Measurements from ENCODE around the gene ANKRD31.
"Not testable (repeated sequence)": the region's sequence is repeated elsewhere in the genome, so short reads cannot be mapped to it uniquely, and the experiment has no call there.

The ANKRD31 gene

DNA sequence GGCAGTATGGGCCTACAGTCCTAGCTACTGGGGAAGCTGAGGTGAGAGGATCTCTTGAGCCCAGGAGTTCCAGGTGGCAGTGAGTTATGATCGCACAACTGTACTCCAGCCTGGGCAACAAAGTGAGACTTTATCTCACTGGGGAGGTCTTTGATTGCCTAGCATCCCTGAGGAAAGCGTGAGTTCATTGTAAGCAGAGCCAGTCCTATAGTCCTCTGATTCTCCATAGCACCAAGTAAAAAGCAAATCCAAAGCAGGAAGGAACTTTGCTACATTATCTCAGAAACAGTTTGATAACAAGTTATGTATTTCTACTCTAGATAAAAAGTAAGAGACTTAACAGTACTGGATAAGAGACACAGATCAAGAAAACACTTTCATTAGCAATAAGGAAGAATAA lies 37.6 kb downstream of the ANKRD31 start:
- DNase-seq (ENCODE audit: low spot score in 2 of 2) (no peak), ATAC-seq (ENCODE audit: low read depth) (no peak)
- Mint-ChIP-seq H3K27me3 (no peaks in the 10 kb centered on the region), H3K27ac (no peak overlapping the region), H3K4me3 (no peak overlapping the region), H3K9me3 (no peaks in the 10 kb centered on the region), H3K4me1 (no peaks in the 10 kb centered on the region), H3K36me3 (no peaks in the 10 kb centered on the region)

DNA sequence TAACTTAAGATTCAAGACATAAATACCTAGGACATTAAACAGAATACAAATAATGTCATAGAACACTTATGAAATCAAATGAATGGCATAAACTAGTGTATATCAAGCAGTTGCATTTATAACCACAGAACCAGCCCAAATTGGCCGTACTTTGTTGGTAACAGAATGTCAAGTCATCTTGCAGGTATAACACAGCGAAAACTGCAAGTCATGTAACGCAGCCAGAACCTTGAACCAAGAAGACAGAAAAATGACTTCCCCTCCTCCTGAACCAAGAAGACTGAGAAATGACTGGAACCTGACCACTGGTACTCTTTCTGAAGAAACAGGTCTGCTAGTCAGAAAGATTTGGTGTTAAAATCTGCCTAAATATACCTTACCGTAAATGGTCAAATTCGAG lies 38.9 kb downstream of the ANKRD31 start:
- Mint-ChIP-seq H3K27ac (no peak overlapping the region), H3K27me3 (no peaks in the 10 kb centered on the region), H3K4me3 (no peak overlapping the region), H3K4me1 (no peaks in the 10 kb centered on the region), H3K36me3 (no peaks in the 10 kb centered on the region), H3K9me3 (no peaks in the 10 kb centered on the region)
- ATAC-seq (ENCODE audit: low read depth), result no peak
- no peak for DNase-seq (ENCODE audit: low spot score in 2 of 2)

DNA sequence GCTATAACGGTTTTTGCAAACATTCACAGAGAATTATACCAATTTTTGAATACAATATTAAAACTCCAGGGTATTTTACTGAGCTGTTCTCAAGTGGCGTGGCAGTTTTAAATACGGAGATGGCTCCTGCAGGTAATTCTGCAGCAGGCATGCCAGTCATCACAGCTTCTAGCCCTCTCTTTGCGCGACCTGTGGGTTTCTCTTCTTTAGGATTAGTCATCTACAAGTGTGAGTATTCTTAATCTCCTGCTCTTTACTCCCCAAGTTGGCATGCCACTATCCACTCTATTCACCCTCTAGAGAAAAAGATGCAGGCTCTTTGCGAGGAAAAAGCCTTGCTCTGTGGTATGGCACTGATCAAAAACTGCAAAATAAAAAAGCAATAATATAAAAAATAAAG lies 43.9 kb downstream of the ANKRD31 start:
- no peak for DNase-seq (ENCODE audit: low spot score in 2 of 2)
- Mint-ChIP-seq H3K4me3 (no peak overlapping the region), H3K4me1 (no peaks in the 10 kb centered on the region), H3K36me3 (no peaks in the 10 kb centered on the region), H3K27ac (no peak overlapping the region), H3K9me3 (no peaks in the 10 kb centered on the region), H3K27me3 (no peaks in the 10 kb centered on the region)
- no peak for ATAC-seq (ENCODE audit: low read depth)

DNA sequence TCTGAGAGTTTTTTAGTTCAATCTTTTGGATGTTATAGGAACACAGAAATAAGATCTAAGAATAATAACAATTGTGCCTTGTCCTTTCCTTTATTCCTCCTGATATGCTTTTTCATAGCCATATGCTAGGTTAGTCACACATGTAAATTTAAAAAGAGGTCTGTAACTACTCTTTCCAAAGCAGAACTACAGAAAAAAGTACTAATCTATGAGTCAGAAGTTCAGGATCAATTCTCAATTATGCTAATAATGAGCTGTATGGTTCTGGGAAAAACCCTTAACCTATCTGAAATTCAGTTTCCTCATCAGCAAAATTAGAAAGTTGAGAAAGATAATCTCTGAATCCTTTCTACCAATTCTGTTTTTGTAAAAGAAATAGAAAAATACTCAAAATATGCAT lies 44.4 kb downstream of the ANKRD31 start:
- H3K4me3 Mint-ChIP-seq, result no peak overlapping the region
- DNase-seq (ENCODE audit: low spot score in 2 of 2) (no peak), ATAC-seq (ENCODE audit: low read depth) (no peak)
- no peaks in the 10 kb centered on the region for H3K27me3 Mint-ChIP-seq
- H3K36me3 Mint-ChIP-seq, result no peaks in the 10 kb centered on the region
- no peak overlapping the region for H3K27ac Mint-ChIP-seq
- no peaks in the 10 kb centered on the region for H3K9me3 Mint-ChIP-seq
- no peaks in the 10 kb centered on the region for H3K4me1 Mint-ChIP-seq

DNA sequence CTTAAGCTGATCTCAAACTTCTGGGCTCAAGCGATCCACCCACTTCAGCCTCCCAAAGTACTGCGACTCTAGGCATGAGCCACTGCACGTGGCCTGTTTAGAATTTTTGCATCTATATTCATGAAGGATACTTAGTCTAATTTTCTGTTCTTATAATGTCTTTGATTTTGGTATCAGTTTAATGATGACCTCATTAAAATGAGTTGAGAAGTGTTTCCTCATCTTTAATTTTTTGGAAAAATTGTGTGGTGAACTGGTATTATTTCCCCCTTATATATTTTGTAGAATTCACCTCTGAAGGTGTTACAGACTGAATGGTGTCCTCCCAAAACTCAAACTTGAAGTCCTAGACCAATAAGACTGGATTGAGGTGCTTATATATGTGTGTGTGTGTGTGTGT lies 46.5 kb downstream of the ANKRD31 start:
- no peak overlapping the region for H3K4me3 Mint-ChIP-seq
- no peaks in the 10 kb centered on the region for H3K36me3 Mint-ChIP-seq
- DNase-seq (ENCODE audit: low spot score in 2 of 2) (no peak), ATAC-seq (ENCODE audit: low read depth) (no peak)
- H3K9me3 Mint-ChIP-seq, result no peaks in the 10 kb centered on the region
- no peak overlapping the region for H3K27ac Mint-ChIP-seq
- H3K27me3 Mint-ChIP-seq, result no peaks in the 10 kb centered on the region
- H3K4me1 Mint-ChIP-seq, result no peaks in the 10 kb centered on the region

DNA sequence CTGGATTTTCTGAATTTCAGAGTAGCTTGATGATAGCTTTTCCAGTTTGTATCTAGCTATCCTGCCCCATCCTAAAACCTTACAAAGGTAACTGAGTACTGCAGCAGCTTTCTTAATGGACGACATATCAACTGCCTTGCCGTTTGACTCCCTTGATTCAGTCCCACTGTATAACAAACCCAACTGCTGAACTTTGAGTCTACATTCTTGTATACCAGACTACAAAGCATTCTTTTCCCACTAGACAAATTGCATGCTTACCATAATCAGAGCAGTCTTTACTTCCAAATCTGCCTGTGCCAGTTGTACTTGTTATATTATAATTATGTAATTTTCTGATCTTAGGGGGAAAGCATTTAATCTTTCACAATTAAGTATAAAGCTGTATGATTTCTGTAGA lies 47.3 kb downstream of the ANKRD31 start:
- no peak overlapping the region for H3K4me3 Mint-ChIP-seq
- DNase-seq (ENCODE audit: low spot score in 2 of 2), result no peak
- H3K9me3 Mint-ChIP-seq, result peaks cover 1% of the 10 kb centered on the region
- no peak overlapping the region for H3K27ac Mint-ChIP-seq
- no peaks in the 10 kb centered on the region for H3K4me1 Mint-ChIP-seq
- no peaks in the 10 kb centered on the region for H3K27me3 Mint-ChIP-seq
- no peaks in the 10 kb centered on the region for H3K36me3 Mint-ChIP-seq
- no peak for ATAC-seq (ENCODE audit: low read depth)

DNA sequence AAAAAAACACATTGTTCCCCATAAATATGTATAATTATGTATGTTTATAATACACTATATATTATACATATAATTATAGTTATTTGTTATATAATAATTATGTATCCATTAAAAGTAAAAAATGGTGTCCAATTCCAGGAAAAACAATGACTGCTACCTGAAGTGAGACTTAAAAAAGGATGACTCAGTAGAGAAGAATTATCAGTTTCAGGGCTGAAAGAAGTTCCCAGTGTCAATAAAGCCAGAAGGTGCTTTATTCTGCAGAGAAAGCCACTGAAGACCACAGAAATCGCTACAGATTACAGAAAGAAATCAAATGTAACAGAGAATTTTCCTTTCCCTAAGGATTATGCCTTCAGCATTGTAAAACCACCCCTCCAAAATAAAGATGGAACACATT lies 50.9 kb downstream of the ANKRD31 start:
- Mint-ChIP-seq H3K9me3 (peaks cover 3% of the 10 kb centered on the region), H3K27ac (no peak overlapping the region), H3K36me3 (peaks cover 2% of the 10 kb centered on the region), H3K4me1 (no peaks in the 10 kb centered on the region), H3K4me3 (no peak overlapping the region), H3K27me3 (peaks cover 2% of the 10 kb centered on the region)
- ATAC-seq (ENCODE audit: low read depth) (no peak), DNase-seq (ENCODE audit: low spot score in 2 of 2) (no peak)

DNA sequence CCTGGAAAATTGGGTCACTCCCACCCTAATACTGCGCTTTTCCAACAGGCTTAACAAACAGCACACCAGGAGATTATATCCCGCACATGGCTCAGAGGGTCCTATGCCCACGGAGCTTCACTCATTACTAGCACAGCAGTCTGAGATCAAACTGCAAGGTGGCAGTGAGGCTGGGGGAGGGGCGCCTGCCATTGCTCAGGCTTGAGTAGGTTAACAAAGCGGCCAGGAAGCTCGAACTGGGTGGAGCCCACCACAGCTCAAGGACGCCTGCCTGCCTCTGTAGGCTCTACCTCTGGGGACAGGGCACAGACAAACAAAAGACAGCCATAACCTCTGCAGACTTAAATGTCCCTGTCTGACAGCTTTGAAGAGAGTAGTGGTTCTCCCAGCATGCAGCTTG lies 60.7 kb downstream of the ANKRD31 start:
- not testable (repeated sequence) for H3K27me3 Mint-ChIP-seq; H3K9me3 Mint-ChIP-seq; ATAC-seq (ENCODE audit: low read depth)

DNA sequence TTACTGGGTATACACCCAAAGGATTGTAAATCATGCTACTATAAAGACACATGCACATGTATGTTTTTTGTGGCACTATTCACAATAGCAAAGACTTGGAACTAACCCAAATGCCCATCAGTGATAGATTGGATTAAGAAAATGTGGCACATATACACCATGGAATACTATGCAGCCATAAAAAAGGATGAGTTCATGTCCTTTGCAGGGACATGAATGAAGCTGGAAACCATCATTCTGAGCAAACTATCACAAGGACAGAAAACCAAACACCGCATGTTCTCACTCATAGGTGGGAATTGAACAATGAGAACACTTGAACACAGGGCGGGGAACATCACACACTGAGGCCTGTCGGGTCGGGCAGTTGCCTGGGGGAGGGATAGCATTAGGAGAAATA lies 61.8 kb downstream of the ANKRD31 start:
- not testable (repeated sequence) for H3K36me3 Mint-ChIP-seq; ATAC-seq (ENCODE audit: low read depth); H3K27me3 Mint-ChIP-seq

More for the DNA sequence above, 60.7 kb downstream of the ANKRD31 start:
- not testable (repeated sequence) for DNase-seq (ENCODE audit: low spot score in 2 of 2); H3K36me3 Mint-ChIP-seq; H3K4me3 Mint-ChIP-seq; H3K4me1 Mint-ChIP-seq; H3K27ac Mint-ChIP-seq

DNA sequence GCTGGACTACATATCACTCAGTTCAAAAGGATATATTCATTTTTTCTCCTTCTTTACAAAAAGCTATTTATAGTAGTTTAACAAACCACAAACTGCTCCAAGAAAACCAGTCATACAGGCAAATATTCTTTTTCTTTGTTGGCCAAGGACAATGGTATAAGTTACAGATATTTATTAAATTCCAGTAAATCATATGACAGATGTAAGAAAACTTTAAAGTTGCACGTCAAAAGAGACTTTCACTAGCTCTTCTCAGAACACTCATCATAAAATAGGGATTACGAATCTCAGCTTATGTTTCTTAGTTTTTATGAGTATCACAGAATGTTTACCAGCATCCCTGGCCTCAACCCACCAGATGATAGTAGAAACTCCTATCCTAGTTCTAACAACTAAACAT lies 67.2 kb downstream of the ANKRD31 start:
- Mint-ChIP-seq H3K36me3 (peaks cover 2% of the 10 kb centered on the region), H3K27me3 (no peaks in the 10 kb centered on the region), H3K27ac (no peak overlapping the region), H3K4me1 (no peaks in the 10 kb centered on the region), H3K9me3 (peaks cover 3% of the 10 kb centered on the region), H3K4me3 (no peak overlapping the region)
- no peak for ATAC-seq (ENCODE audit: low read depth)
- no peak for DNase-seq (ENCODE audit: low spot score in 2 of 2)

More for the DNA sequence above, 61.8 kb downstream of the ANKRD31 start:
- H3K27ac Mint-ChIP-seq; H3K4me3 Mint-ChIP-seq; H3K4me1 Mint-ChIP-seq; H3K9me3 Mint-ChIP-seq; DNase-seq (ENCODE audit: low spot score in 2 of 2): not testable (repeated sequence)

DNA sequence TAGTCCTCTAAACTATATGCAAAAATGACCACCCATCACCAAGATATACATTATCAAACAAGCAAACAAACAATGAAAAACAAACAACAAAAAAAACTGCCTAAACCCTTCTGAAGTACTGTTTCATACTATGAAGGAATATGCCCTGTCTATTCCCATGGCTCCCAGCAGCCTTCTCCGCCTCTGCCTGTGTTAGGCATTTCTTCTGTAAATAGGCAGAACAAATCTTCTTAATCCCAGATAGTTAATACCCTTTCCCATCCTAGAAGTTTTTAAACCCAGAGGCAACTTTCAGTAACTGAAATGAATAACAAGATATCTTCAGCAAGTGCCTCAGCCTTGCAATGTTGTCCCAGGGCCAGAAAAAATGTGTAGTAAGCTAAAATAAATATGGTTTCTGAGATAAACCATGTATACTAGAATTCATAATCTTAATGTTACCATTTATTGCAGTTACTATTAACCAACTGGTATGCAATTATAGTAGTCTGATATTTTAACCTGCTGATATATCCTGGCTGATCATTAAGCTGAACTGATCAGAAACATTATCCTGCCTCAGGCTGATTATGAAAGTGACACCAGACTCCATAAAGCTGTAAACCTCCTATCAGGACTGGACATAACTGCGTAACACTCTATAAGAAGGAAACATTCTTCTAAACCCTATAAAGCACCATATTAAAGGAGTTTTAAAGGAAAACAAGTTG lies 68.5 kb downstream of the ANKRD31 start:
- ATAC-seq (ENCODE audit: low read depth) (no peak), DNase-seq (ENCODE audit: low spot score in 2 of 2) (no peak)
- Mint-ChIP-seq H3K27ac (no peak overlapping the region), H3K4me3 (no peak overlapping the region), H3K4me1 (no peaks in the 10 kb centered on the region), H3K9me3 (no peaks in the 10 kb centered on the region), H3K36me3 (peaks cover 2% of the 10 kb centered on the region), H3K27me3 (no peaks in the 10 kb centered on the region)

DNA sequence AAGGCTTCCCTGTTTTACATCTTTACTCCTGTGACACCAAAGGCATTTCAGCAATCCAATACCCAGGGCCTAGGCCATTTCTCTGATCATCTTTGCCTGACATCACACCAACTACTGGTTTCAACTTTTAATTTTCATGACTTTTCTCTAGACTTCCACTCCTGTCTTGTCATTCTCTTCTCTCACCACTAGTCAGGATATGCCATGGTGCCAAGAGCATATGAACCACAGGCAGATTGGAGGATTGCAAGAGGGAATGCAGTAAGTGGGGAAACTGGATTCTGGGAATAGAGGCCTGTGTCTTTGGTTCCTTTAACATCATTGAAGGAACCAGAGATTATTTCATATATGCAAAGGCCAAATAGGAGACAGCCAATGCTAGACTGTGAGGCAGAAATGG lies 69.3 kb downstream of the ANKRD31 start:
- Mint-ChIP-seq H3K4me3 (no peak overlapping the region), H3K27ac (no peak overlapping the region), H3K4me1 (no peaks in the 10 kb centered on the region), H3K36me3 (no peaks in the 10 kb centered on the region), H3K9me3 (no peaks in the 10 kb centered on the region), H3K27me3 (no peaks in the 10 kb centered on the region)
- DNase-seq (ENCODE audit: low spot score in 2 of 2) (no peak), ATAC-seq (ENCODE audit: low read depth) (no peak)

DNA sequence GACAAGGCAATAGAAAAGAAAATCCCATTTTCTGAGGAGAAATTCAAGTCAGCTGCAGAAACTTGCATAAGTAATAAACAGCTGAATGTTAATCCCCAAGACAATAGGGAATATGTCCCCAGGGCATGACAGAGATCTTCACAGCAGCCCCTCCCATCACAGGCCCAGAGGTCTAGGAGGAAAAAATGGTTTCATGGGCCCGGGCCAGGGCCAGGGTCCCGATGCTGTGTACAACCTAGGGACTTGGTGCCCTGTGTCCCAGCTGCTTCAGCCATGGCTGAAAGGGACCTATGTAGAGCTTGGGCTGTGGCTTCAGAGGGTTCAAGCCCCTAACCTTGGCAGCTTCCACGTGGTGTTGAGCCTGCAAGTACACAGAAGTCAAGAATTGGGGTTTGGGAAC lies 75.2 kb downstream of the ANKRD31 start:
- Mint-ChIP-seq H3K9me3 (peaks cover 15% of the 10 kb centered on the region), H3K36me3 (peaks cover 16% of the 10 kb centered on the region)
- ATAC-seq (ENCODE audit: low read depth); H3K4me3 Mint-ChIP-seq; H3K27ac Mint-ChIP-seq; H3K4me1 Mint-ChIP-seq; H3K27me3 Mint-ChIP-seq; DNase-seq (ENCODE audit: low spot score in 2 of 2): not testable (repeated sequence)

DNA sequence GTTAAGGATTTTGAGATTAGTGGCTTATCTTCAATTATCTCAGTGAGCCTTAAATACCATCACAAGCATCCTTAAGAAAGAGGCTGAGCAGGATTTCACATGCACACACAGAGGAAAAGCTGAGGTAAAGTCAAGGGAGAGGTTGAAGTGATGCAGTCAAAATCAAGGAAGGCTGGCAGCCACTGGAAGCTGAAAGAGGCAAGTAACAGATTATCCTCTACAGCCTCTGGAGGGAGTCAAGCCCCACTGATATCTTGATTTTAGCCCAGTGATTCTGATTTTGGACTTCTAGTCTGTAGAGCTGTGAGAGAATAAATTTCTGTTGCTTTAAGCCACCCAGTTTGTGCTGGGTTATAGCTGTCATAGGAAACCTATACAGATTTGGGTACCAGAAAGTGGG lies 80.1 kb downstream of the ANKRD31 start:
- ATAC-seq (ENCODE audit: low read depth) (no peak), DNase-seq (ENCODE audit: low spot score in 2 of 2) (no peak)
- peaks cover 21% of the 10 kb centered on the region for H3K9me3 Mint-ChIP-seq
- no peak overlapping the region for H3K4me3 Mint-ChIP-seq
- no peaks in the 10 kb centered on the region for H3K27me3 Mint-ChIP-seq
- no peaks in the 10 kb centered on the region for H3K4me1 Mint-ChIP-seq
- H3K27ac Mint-ChIP-seq, result no peak overlapping the region
- peaks cover 21% of the 10 kb centered on the region for H3K36me3 Mint-ChIP-seq

DNA sequence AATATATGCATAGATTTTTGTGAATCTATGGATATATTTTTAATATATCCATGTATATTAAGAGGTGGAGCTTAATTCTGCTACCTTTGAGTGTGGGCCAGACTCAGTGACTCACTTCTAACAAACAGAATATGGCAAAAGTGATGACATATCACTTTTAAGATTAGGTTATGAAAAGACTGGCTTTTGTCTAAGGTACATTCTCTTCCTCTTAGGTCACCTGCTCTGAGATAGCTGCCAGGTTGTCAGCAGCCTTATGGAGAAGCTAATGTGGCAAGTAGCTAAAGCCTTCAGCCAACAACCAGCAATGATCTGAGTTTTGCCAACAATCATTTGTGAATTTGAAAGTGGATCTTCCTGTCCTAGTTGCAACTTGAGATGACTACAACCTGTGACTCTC lies 83.8 kb downstream of the ANKRD31 start:
- H3K4me3 Mint-ChIP-seq, result no peak overlapping the region
- peaks cover 8% of the 10 kb centered on the region for H3K9me3 Mint-ChIP-seq
- no peak for DNase-seq (ENCODE audit: low spot score in 2 of 2)
- no peak overlapping the region for H3K27ac Mint-ChIP-seq
- H3K4me1 Mint-ChIP-seq, result no peaks in the 10 kb centered on the region
- no peak for ATAC-seq (ENCODE audit: low read depth)
- H3K36me3 Mint-ChIP-seq, result peaks cover 10% of the 10 kb centered on the region
- no peaks in the 10 kb centered on the region for H3K27me3 Mint-ChIP-seq
